GM12801 (cell line): ENCODE measurements around the gene TGFBR3.

Experiments used
- CTCF ChIP-seq: IDR thresholded peaks from one replicate; pipeline ENCODE4 v1.5.1; 2011; ENCODE audit warnings: control low read depth; ENCODE audit not compliant: insufficient read length; ENCODE audit errors: extremely low read depth

The TGFBR3 gene

GRCh38 chr1:91720044-91720443, 165.9 kb downstream of the TGFBR3 start:
- TF ChIP-seq CTCF = no peak

- no peak for TF ChIP-seq CTCF
Observed at GRCh38 chr1:91718877-91719276, 167.1 kb downstream of the TGFBR3 start.

- no peak for TF ChIP-seq CTCF
Observed at GRCh38 chr1:91718368-91718767, 167.6 kb downstream of the TGFBR3 start.

GRCh38 chr1:91717839-91718238, 168.1 kb downstream of the TGFBR3 start:
- TF ChIP-seq CTCF = no peak

- TF ChIP-seq CTCF = no peak
Observed at GRCh38 chr1:91716339-91716738, 169.6 kb downstream of the TGFBR3 start.

GRCh38 chr1:91715416-91716000, 170.4 kb downstream of the TGFBR3 start:
- TF ChIP-seq CTCF = no peak

- no peak for TF ChIP-seq CTCF
Observed at GRCh38 chr1:91714867-91715381, 171.0 kb downstream of the TGFBR3 start.
